Brain microvascular endothelial cell (primary cell): ENCODE measurements around the gene CATSPER3.

Experiments used
- DNase-seq: peaks from one replicate; pipeline ENCODE4 v3.0.0-alpha.2; 2020
- H3K27ac ChIP-seq: fragments of 250-450 bp; sonication (Bioruptor Pico); 2 replicates; pipeline ENCODE4 v1.5.1; 2020; ENCODE audit warnings: mild to moderate bottlenecking, moderate library complexity
- H3K27me3 ChIP-seq: fragments of 250-450 bp; sonication (Bioruptor Pico); replicated peaks from 2 replicates; pipeline ENCODE4 v1.5.1; 2020; ENCODE audit warnings: mild to moderate bottlenecking
- H3K36me3 ChIP-seq: fragments of 250-450 bp; sonication (Bioruptor Pico); replicated peaks from 2 replicates; pipeline ENCODE4 v1.5.1; 2020; ENCODE audit warnings: mild to moderate bottlenecking
- H3K4me3 ChIP-seq: 2 replicates; pipeline ENCODE4 v1.5.1; 2011; ENCODE audit warnings: low read depth, mild to moderate bottlenecking, control low read depth, low read length, moderate library complexity
- in situ Hi-C: cut with HindIII; loops from 2 replicates; pipeline ENCODE4 v1.10.0; 2017; ENCODE audit warnings: low sequenced_read_pairs, low pct_ligation_motif_present
- TF ChIP-seq, protein P1 (sequence below): IDR thresholded peaks from 2 replicates; pipeline ENCODE4 v1.5.1; 2011; ENCODE audit warnings: low read depth, mild to moderate bottlenecking, moderate library complexity, low read length, control low read depth, inconsistent platforms; ENCODE audit errors: missing control alignments

Gene CATSPER3

DNA sequence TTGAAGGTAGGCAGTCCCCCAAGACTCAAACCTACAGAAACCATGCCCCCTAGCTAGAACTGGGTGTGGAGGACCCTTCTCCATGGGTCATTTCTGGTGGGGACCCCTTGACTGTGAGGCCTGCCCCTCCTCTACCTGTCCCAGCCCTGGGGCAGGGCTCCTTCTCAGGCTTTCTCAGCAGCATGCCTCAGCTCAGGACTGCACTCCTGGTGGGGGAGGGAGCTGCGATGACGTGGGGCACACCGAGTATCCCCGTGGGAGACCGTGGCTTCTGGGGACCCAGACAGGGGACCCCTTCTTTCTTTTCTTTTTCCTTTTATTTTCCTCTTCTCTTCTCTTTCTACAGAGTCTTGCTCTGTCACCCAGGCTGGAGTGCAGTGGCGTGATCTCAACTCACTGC lies 93.3 kb downstream of the CATSPER3 start:
- no peaks in the 10 kb centered on the region for H3K36me3 ChIP-seq
- TF ChIP-seq, protein P1, sequence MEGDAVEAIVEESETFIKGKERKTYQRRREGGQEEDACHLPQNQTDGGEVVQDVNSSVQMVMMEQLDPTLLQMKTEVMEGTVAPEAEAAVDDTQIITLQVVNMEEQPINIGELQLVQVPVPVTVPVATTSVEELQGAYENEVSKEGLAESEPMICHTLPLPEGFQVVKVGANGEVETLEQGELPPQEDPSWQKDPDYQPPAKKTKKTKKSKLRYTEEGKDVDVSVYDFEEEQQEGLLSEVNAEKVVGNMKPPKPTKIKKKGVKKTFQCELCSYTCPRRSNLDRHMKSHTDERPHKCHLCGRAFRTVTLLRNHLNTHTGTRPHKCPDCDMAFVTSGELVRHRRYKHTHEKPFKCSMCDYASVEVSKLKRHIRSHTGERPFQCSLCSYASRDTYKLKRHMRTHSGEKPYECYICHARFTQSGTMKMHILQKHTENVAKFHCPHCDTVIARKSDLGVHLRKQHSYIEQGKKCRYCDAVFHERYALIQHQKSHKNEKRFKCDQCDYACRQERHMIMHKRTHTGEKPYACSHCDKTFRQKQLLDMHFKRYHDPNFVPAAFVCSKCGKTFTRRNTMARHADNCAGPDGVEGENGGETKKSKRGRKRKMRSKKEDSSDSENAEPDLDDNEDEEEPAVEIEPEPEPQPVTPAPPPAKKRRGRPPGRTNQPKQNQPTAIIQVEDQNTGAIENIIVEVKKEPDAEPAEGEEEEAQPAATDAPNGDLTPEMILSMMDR: no peak
- H3K27ac ChIP-seq: no peak overlapping the region
- DNase-seq: no peak
- in situ Hi-C loops: no loop called here
- no peak overlapping the region for H3K4me3 ChIP-seq
- peaks cover 3% of the 10 kb centered on the region for H3K27me3 ChIP-seq
